GM12875 (cell line): ENCODE results near the gene AP3B1.

Experiments
- H3K4me3 ChIP-seq: one replicate; pipeline ENCODE4 v1.5.1; 2011; ENCODE audit warnings: low read depth, low read length, control low read depth
- CTCF ChIP-seq: IDR thresholded peaks from 2 replicates; pipeline ENCODE4 v1.5.1; 2011; ENCODE audit warnings: low read depth, mild to moderate bottlenecking, control low read depth, inconsistent platforms, low read length, moderate library complexity, borderline replicate concordance; ENCODE audit not compliant: insufficient read depth

AP3B1 gene

GRCh38 chr5:78046006-78046405 lies 248.5 kb downstream of the AP3B1 start:
- no peak for TF ChIP-seq CTCF
- no peak overlapping the region for H3K4me3 ChIP-seq

GRCh38 chr5:78041805-78042204 lies 252.7 kb downstream of the AP3B1 start:
- no peak overlapping the region for H3K4me3 ChIP-seq
- TF ChIP-seq CTCF = no peak

GRCh38 chr5:78025540-78025939 lies 269.0 kb downstream of the AP3B1 start:
- TF ChIP-seq CTCF = no peak

GRCh38 chr5:78019744-78020143 lies 274.8 kb downstream of the AP3B1 start:
- H3K4me3 ChIP-seq = no peak overlapping the region
- TF ChIP-seq CTCF = no peak

More at GRCh38 chr5:78025540-78025939, 269.0 kb downstream of the AP3B1 start:
- no peak overlapping the region for H3K4me3 ChIP-seq

GRCh38 chr5:78016863-78017529 lies 277.5 kb downstream of the AP3B1 start:
- H3K4me3 ChIP-seq = no peak overlapping the region

GRCh38 chr5:78009937-78010527 lies 284.5 kb downstream of the AP3B1 start:
- TF ChIP-seq CTCF = no peak
- H3K4me3 ChIP-seq = no peak overlapping the region

More at GRCh38 chr5:78016863-78017529, 277.5 kb downstream of the AP3B1 start:
- no peak for TF ChIP-seq CTCF
